ENCODE data around the gene ZYX. TPM values are rescaled to one million over a fixed set of nuclear protein-coding genes. Genes with fewer than 3 reads are reported as not detected.

The ZYX gene
- total and polyA plus RNA-seq, 9 of the 15 experiments (the other 6 are each of a cell fraction or from before 2014, with no cell fraction given) = 1.8 to 130 (median 15.7) TPM

- intact Hi-C loops (cut with micrococcal nuclease) (no loop called here), in situ Hi-C loops (cut with MboI) (no loop called here)
- no peak overlapping the region for H3K4me2 ChIP-seq (ENCODE audit: insufficient read depth, low read length)
- H3K36me3 ChIP-seq (ENCODE audit: control insufficient read depth, insufficient read depth, low read length) = peaks cover 13% of the 10 kb centered on the region; the same call in 1 of the 3 replicates
- CTCF ChIA-PET (ENCODE audit: low intra/inter-chr PET ratio) = interaction anchor here (1.4 kb wide), 1 partner anchor 342 kb away, joined by 4 read pairs; no protein-coding TSS in a partner anchor
- no peak overlapping the region for H3K4me3 ChIP-seq
- peaks cover 38 to 68% of the 10 kb centered on the region in 2 experiments; a peak in 4 of 5 replicates for H3K27me3 ChIP-seq (ENCODE audit: control insufficient read depth in 2 of 2, insufficient read depth in 2 of 2, low read length in 2 of 2)
- H3K9me1 ChIP-seq (ENCODE audit: control insufficient read depth, insufficient read depth, low read length) = peaks cover 3% of the 10 kb centered on the region
- no TSS peak for BruUV-seq (replicated peaks)
- DNase-seq (ENCODE audit: extremely low read depth in 1 of 4, low spot score in 3 of 4) = peak; percentile 50 to 64 (median 61)
- H4K20me1 ChIP-seq (replicated peaks; ENCODE audit: control insufficient read depth, insufficient read depth, low read length) = peaks cover 25% of the 10 kb centered on the region
- peak overlapping the region in 1 of 2 experiments; percentile 21; a peak in 1 of 4 replicates for H3K9ac ChIP-seq (ENCODE audit: insufficient read depth in 1 of 2, low read depth in 2 of 2, low read length in 2 of 2)
- H3K27ac ChIP-seq (ENCODE audit: extremely low read depth, low read depth, low read length) = no peak overlapping the region
- POLR2A ChIA-PET = interaction anchor here (0.8 to 9.7 kb wide), 5 partner anchors 7 to 11 kb away, joined by 3 to 131 read pairs (median 4); partner anchors contain the start of gene EPHA1
- peak; percentile 72 for FAIRE-seq
- H3K9me3 ChIP-seq (replicated peaks; ENCODE audit: control insufficient read depth, insufficient read depth, low read depth, low read length) = no peaks in the 10 kb centered on the region
- peaks cover 0 to 20% of the 10 kb centered on the region in 2 experiments; a peak in 2 of 5 replicates for H3K4me1 ChIP-seq (replicated peaks in 1 of 2; ENCODE audit: control insufficient read depth in 2 of 2, insufficient read depth in 2 of 2, low read length in 2 of 2)
- ATAC-seq = peak; percentile 72
- no peak overlapping the region for H2AFZ ChIP-seq (ENCODE audit: low read depth, low read length)
- 8% methylated on average over 21 of the region's 21 CpGs for WGBS (ENCODE audit: insufficient coverage, low coverage, missing lambda C conversion rate)
- H3K79me2 ChIP-seq (ENCODE audit: control insufficient read depth, insufficient read depth, low read length) = no peaks in the 10 kb centered on the region
- TF ChIP-seq ATF1 (CRISPR knock-in tag; IDR thresholded peaks at IDR 0.05) = no peak
- TF ChIP-seq ATF1 (tag; IDR thresholded peaks at IDR 0.05) = no peak
- TF ChIP-seq ETS1 (conservative IDR thresholded peaks at IDR 0.05; ENCODE audit: control insufficient read depth, low read depth, low read length) = 0 out of 2 replicates have a peak, but pooled peaks have one; percentile 32
- TF ChIP-seq PYGO2 (tag; IDR thresholded peaks at IDR 0.05) = no peak
- TF ChIP-seq MAX (CRISPR knock-in tag; IDR thresholded peaks at IDR 0.05) = 0 out of 2 replicates have a peak, but pooled peaks have one; percentile 31
- no peak for TF ChIP-seq SAP30 (IDR thresholded peaks at IDR 0.05; ENCODE audit: borderline replicate concordance, insufficient read depth, low read depth, low read length, poor library complexity, severe bottlenecking)
- TF ChIP-seq ZNF282 (CRISPR knock-in tag; IDR thresholded peaks at IDR 0.05) = no peak
- TF ChIP-seq NR2C2 (CRISPR knock-in tag; IDR thresholded peaks at IDR 0.05) = 0 out of 2 replicates have a peak, but pooled peaks have one; percentile 39
- no peak for TF ChIP-seq NR2C2 (tag; IDR thresholded peaks at IDR 0.05)
- TF ChIP-seq ZNF324 (CRISPR knock-in tag; IDR thresholded peaks at IDR 0.05) = no peak
- TF ChIP-seq ZFP91 (CRISPR knock-in tag; IDR thresholded peaks at IDR 0.05) = 0 out of 2 replicates have a peak, but pooled peaks have one; percentile 15
- 0 out of 2 replicates have a peak, but pooled peaks have one; percentile 37 for TF ChIP-seq EZH2 (IDR thresholded peaks at IDR 0.05; ENCODE audit: borderline replicate concordance, low read depth, low read length)
- no peak for TF ChIP-seq CTBP1 (IDR thresholded peaks at IDR 0.05; ENCODE audit: borderline replicate concordance)
- peak in 1 of 3 experiments; percentile 40 for TF ChIP-seq YY1 (IDR thresholded peaks at IDR 0.05; ENCODE audit: borderline replicate concordance in 1 of 3, control insufficient read depth in 1 of 3, extremely low read depth in 1 of 3, insufficient read depth in 3 of 3, insufficient read length in 1 of 3, insufficient replicate concordance in 2 of 3, low read depth in 1 of 3, low read length in 2 of 3)
- no peak for TF ChIP-seq NR2C1 (IDR thresholded peaks at IDR 0.05)
- no peak for TF ChIP-seq NR2C1 (tag; IDR thresholded peaks at IDR 0.05)
- peak; percentile 52; the same call in 1 of the 2 replicates for TF ChIP-seq SPI1 (IDR thresholded peaks at IDR 0.05; ENCODE audit: borderline replicate concordance, low read depth, low read length)
Measured at GRCh38 chr7:143395187-143396149, 14.3 kb downstream of the ZYX start.

Data from K562 (cell line).